Erythroblast (primary cell): ENCODE results near the gene SLC17A7.
"Not testable (repeated sequence)": the region's sequence is repeated elsewhere in the genome, so short reads cannot be mapped to it uniquely, and the experiment has no call there.

Experiments
- DNase-seq, 2 experiments: peaks; one replicate each; lab custom pipeline; 2025; lab: John Stamatoyannopoulos, UW
- GATA1 ChIP-seq: IDR thresholded peaks from 2 replicates; pipeline ENCODE4 v1.6.1; 2011; ENCODE audit warnings: low read depth, mild to moderate bottlenecking, control low read depth, low read length, moderate library complexity
- POLR2A ChIP-seq: IDR thresholded peaks from 2 replicates; pipeline ENCODE4 v1.6.1; 2011; ENCODE audit warnings: mild to moderate bottlenecking, low read length

Gene SLC17A7

DNA sequence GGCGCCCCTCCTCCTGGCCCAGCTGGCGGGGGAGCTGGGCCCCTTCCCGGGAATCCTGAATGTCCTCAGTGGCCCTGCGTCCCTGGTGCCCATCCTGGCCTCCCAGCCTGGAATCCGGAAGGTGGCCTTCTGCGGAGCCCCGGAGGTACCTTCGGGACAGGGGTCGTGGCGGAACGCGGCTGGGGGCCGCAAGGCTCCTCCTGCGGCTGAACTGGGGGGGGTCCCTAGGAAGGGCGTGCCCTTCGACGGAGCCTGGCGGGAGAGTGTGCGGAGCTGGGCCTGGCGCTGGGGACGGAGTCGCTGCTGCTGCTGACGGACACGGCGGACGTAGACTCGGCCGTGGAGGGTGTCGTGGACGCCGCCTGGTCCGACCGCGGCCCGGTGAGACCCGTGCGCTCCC lies 20.3 kb upstream of the SLC17A7 start:
- TF ChIP-seq GATA1 (no peak), POLR2A (no peak)
- DNase-seq = no peak

DNA sequence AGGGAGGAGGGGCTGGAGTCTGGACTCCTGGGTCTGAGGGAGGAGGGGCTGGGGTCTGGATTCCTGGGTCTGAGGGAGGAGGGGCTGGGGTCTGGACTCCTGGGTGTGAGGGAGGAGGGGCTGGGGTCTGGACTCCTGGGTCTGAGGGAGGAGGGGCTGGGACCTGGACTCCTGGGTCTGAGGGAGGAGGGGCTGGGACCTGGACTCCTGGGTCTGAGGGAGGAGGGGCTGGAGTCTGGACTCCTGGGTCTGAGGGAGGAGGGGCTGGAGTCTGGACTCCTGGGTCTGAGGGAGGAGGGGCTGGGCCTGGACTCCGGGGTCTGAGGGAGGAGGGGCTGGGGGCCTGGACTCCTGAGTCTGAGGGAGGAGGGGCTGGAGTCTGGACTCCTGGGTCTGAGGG lies 19.8 kb upstream of the SLC17A7 start:
- not testable (repeated sequence) for DNase-seq

DNA sequence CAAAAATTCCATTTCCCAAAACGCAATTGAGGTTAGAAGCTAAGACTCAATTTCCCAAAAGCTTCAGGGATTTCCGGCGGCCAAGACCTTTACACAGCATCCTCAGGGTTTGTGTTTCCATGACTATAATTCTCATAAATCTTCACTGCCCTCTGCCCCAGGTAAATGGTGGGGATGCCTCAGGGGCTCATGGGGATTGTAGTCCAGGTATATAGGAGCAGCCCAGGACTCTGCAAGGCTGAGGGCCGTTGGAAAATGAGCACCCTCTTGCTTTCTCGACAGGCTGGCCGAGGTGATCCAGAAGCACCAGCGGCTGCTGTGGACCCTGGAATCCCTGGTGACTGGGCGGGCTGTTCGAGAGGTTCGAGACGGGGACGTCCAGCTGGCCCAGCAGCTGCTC lies 18.1 kb upstream of the SLC17A7 start:
- no peak for DNase-seq
- TF ChIP-seq POLR2A (no peak), GATA1 (no peak)

DNA sequence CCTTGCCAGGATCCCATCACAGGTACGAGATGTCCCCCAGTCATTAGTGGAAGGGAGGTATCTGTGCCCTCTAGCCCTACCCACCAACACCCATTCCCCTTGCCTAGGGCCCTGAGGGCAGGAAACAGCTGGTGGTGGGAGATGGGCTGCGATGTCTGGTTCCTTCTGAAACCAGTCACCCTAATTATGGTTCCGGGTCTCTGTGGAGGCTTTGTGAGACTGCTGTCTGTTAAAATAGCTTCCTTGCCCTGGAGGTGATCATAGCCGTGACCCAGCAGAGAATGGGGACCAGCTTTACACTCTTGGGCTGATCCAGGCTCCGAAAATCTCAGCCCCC lies 17.2 kb upstream of the SLC17A7 start:
- no peak for DNase-seq
- TF ChIP-seq GATA1 (no peak), POLR2A (no peak)

- DNase-seq = no peak
- TF ChIP-seq GATA1 (no peak), POLR2A (no peak)
These were observed 15.0 kb upstream of the SLC17A7 start for GRCh38 chr19:49456326-49456725.

DNA sequence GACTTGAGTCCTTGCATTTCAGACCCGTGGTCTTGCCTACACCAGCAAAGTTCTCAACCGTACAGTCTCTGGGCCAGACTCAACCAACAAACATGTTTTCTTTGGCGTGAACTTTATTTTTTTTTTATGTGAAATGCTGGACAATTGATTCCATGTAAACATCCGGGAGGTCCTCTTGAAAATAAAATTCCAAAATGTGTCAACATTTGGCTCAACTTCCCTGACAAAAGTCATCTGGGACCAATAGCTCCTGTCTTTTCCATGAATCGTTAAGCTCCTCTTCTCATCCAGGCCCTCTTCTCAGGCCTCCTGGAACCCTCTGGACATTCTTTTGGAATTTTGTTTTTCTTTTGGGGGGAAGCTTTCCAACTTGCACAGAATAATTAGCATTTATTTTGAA lies 14.4 kb upstream of the SLC17A7 start:
- DNase-seq = no peak
- TF ChIP-seq GATA1 = no peak
- no peak for TF ChIP-seq POLR2A

DNA sequence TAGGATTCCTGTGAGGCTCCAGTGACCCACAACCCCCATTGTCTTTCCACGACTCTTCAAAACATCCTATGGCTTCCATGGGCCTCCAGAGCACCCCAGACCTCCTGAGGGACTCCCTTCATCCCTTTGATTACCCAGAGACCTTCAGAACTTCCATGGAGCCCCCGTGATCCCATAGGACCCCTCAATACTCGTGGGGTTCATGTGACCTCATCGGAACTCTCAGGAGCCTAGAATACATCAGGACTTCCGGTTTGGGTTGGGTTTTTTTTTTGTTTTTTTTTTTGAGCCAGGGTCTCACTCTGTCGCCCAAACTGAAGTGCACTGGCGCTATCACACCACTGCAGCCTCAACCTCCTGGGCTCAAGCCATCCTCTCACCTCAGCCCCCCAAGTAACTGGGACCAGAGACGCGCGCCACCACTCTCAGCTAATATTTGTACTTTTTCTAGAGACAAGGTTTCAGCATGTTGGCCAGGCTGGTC lies 12.5 kb upstream of the SLC17A7 start:
- no peak for DNase-seq
- no peak for TF ChIP-seq GATA1
- TF ChIP-seq POLR2A = peak; percentile 6

DNA sequence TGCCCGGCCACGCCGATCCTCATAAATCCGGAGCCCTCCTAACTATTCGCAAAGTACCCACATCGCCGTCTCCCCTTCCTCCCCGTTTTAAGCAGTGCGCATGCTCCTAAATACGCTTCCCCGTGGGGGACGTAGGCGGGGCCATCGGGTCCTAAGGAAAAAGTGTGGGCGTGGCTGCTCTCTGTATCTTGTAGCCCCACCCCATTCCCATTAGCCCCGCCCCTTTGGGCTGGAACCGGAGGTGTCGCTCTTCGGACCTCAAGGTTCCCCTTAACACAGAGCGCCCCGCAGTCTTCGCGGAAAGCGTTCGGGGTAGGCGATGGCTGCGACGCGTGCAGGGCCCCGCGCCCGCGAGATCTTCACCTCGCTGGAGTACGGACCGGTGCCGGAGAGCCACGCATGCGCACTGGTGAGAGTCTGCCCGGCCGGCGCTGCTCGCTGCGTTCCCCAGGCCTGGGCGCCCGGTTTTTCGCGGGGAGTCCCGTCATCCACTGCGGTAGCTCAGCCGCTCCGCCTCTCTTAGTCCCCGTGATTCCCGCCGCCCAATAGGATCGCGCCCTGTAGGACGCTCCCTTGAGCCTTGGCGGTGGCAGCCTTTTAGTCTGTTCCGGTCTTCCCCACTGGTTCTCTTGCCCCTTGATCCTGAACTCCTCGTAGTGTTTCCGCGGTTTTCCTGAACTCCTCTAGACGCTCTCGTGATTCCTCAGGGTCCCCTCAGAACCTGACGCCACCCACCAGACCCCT lies 11.9 kb upstream of the SLC17A7 start, which contains the start of gene ALDH16A1:
ALDH16A1 (plus strand) TSS at position 213 of the 744 bp plus-strand sequence; CDS start at position 320, 107 bp downstream.
- peak; percentile 98 to 99 for DNase-seq
- TF ChIP-seq POLR2A (peak; percentile 99), GATA1 (no peak)

DNA sequence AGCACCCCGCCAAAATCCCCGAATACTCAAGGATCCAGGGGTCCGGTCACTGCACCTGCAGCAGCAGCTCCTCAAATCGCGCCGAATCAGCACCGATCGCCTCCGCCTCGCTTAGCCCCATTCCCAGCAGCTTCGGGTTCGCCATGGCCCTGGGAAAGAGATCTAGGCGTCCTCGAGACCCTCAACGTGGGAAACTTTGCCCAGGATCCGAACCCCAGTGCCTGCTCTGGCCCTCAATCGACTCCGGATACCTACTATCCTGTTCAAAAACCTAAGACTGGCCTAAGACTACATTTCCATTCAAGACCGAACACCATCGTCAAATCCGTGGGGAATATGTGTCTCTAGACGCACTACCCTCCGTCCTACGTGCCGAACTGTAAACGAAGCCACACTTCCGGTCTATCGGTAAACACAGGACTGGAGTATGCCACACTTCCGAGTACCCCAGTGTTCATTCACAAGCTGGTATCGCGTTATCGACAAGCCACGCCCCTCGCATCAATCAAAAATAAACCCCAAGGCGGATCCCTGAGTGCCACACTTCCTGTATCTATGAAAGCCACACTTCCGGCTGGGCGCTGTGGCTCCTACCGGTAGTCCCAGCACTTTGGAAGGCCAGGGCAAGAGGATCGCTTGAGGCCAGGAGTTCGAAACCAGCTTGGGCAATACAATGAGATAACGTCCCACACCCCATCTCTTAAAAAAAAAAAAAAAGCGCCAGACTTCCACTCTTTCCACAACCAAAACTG lies 10.3 kb upstream of the SLC17A7 start, which contains the start of gene PIH1D1:
PIH1D1 (minus strand) TSS at position 385 of the 752 bp plus-strand sequence; CDS start at position 145, 240 bp downstream.
- DNase-seq = peak; percentile 98 to 100
- TF ChIP-seq GATA1 (no peak), POLR2A (peak; percentile 91)

- TF ChIP-seq POLR2A (no peak), GATA1 (no peak)
- DNase-seq = no peak
These were observed 9.1 kb upstream of the SLC17A7 start for GRCh38 chr19:49450405-49450804.

- TF ChIP-seq POLR2A (no peak), GATA1 (no peak)
- DNase-seq = no peak
These were observed 7.1 kb upstream of the SLC17A7 start for GRCh38 chr19:49448432-49448786.

GRCh38 chr19:49447485-49448431 lies 6.4 kb upstream of the SLC17A7 start:
- peak in 1 of 2 experiments; percentile 67 for DNase-seq
- TF ChIP-seq GATA1 = no peak
- no peak for TF ChIP-seq POLR2A

DNA sequence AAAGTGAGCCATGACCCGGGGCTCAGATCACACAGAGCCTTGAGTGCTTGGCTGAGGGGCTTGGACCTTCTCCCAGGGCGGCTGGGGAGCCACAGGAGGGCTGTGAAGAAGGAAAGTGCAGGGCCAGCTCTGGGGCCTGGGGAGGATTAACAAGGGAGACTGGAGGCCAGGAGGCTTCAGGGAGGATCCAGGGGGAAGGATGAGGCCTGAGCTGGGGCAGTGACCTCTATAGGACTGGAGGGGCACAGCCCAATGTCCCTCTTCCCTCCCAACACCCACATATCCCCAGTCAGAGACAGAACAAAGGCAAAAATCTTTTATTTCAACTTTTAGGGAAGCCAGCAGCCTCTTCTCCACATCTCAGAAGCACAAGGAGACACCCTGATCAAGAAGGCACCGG lies 4.7 kb upstream of the SLC17A7 start:
- no peak for TF ChIP-seq POLR2A
- no peak for TF ChIP-seq GATA1
- no peak for DNase-seq

GRCh38 chr19:49444100-49444700 lies 2.9 kb upstream of the SLC17A7 start:
- not testable (repeated sequence) for DNase-seq
